T-helper 2 cell treated with Interferon-gamma antibody and Interleukin-4, amounts not matched to agents 5 μg/mL and 100 μg/mL, for 36 hours (primary cell): ENCODE data around the gene ABCA2.

Experiments used
- DNase-seq: peaks from one replicate; pipeline ENCODE4 v3.0.0; 2021; ENCODE audit warnings: low spot score
- H3K27ac Mint-ChIP-seq: one replicate; pipeline ENCODE4 v1.8.0; 2021; ENCODE audit warnings: mild to moderate bottlenecking, mixed read lengths
- H3K27me3 Mint-ChIP-seq: one replicate; pipeline ENCODE4 v1.8.0; 2021; ENCODE audit warnings: low read depth, mixed read lengths
- H3K36me3 Mint-ChIP-seq: one replicate; pipeline ENCODE4 v1.8.0; 2021; ENCODE audit warnings: low read depth, mixed read lengths
- H3K4me1 Mint-ChIP-seq: one replicate; pipeline ENCODE4 v1.8.0; 2021; ENCODE audit warnings: low read depth, mixed read lengths
- H3K4me3 Mint-ChIP-seq: one replicate; pipeline ENCODE4 v1.8.0; 2022; ENCODE audit warnings: mild to moderate bottlenecking, moderate library complexity, mixed read lengths
- H3K9me3 Mint-ChIP-seq: one replicate; pipeline ENCODE4 v1.8.0; 2021; ENCODE audit warnings: mixed read lengths

Gene ABCA2

DNA sequence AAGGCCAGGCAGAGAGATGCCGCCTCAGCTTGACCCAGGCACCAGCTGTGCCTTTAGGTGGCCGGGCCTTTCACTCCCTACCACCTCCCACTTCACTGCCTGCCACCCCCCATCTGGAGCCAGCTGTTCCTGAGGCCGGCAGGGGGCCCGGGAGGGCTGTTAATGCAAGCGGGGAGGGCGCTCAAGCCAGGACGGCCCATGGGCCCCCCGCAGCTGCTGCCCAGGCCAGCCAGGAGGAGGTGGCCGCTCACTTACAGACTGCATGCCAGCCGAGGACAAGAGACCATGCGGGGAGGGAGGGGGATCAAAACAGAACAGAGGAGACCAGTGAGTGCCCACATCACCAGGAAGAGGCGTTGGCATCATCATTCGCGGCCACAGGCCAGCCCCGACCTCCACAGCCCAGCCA, 4.5 kb downstream of the ABCA2 start:
- Mint-ChIP-seq H3K4me1 (peaks cover 3% of the 10 kb centered on the region), H3K27ac (no peak overlapping the region), H3K27me3 (no peaks in the 10 kb centered on the region), H3K4me3 (no peak overlapping the region), H3K9me3 (no peaks in the 10 kb centered on the region), H3K36me3 (no peaks in the 10 kb centered on the region)
- DNase-seq: no peak

DNA sequence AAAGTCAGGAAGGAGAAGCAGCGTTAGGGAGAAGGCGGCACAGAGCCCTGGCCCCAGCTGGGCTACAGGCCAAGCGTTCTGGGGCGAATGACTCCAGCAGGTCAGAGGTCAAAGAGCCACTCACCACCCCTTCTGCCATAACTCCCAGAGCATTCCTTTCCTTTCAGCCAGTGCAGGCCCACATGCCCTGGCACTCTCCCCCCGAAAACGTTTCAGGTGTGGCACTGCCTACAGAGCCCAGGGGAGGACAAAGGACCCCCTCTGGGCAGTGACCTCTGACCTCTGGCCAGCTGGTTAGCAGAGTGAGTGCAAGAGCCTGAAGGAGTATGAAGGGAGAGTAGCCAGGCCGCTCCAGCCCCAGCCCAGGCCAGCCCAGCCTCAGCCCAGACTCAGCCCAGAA, 4.9 kb downstream of the ABCA2 start:
- no peak for DNase-seq
- Mint-ChIP-seq H3K27ac (no peak overlapping the region), H3K4me1 (peaks cover 3% of the 10 kb centered on the region), H3K9me3 (no peaks in the 10 kb centered on the region), H3K27me3 (no peaks in the 10 kb centered on the region), H3K4me3 (no peak overlapping the region), H3K36me3 (no peaks in the 10 kb centered on the region)

DNA sequence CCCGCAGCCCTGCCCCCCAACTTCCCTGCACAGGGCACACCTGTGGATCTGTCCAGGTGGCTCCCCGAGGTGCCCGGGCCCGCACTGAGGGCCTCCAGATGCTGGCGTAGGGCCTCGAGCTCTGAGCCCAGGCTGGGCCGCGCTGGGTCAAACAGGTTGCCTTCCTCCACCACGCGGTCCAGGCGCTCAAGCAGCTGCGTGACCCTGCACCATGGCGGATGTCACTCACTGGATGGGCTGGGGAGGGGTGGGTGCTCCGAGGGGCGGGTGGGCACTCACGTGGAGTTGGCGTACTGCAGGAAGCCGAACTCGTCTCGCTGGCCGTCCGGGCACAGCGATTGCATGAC, 5.4 kb downstream of the ABCA2 start:
- Mint-ChIP-seq H3K27me3 (no peaks in the 10 kb centered on the region), H3K36me3 (no peaks in the 10 kb centered on the region), H3K27ac (no peak overlapping the region), H3K4me3 (no peak overlapping the region), H3K4me1 (peaks cover 3% of the 10 kb centered on the region), H3K9me3 (no peaks in the 10 kb centered on the region)
- DNase-seq: no peak

DNA sequence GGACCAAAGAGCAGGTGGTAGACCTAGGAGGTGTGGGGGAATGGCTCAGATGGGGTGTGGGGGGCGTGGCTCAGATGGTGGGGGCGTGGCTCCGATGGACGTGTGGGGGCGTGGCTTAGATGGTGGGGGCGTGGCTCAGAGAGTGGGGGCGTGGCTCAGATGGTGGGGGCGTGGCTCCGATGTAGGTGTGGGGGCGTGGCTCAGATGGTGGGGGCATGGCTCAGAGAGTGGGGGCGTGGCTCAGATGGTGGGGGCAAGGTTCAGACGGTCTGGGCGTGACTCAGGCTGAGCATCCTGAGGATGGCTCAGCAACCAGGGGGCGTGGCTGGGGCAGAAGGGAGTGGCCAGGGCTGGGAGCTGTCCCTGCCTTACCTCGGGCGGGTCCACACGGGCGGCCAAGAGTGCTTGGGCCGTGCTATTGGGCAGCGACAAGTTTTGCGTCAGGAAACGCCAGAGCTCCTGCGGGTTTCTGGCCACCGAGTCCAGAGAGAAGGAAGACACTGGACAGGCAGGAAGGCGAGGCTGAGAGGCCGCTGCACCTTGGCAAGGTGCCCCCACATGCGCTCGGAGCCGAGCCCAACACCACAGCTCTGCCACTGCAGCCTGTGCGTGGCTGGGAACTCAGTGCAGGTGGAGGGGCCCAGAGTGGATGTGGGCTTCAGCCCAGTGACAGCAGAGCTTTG, 5.9 kb downstream of the ABCA2 start:
- H3K4me3 Mint-ChIP-seq: no peak overlapping the region

DNA sequence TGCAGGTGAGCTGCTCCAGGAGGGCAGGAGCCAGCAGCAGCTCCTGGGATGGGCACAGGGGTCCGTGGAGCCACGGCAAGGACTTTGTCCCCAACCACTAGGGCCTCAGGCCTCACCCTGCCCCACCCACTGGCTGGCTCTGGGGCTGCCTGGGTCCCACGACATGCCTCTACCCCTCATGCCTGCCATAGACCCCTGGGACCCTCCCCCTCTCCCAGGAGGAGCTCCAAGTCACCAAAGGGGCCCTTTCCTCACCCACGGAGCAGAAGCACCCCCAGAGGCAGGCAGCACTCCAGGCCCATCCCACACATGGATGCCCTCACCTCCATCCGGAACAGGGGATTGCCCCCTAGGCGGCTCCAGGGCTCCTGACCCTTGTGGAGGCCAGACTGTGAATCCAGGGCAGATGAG, 6.5 kb downstream of the ABCA2 start:
- no peak for DNase-seq
- no peaks in the 10 kb centered on the region for H3K36me3 Mint-ChIP-seq
- peaks cover 3% of the 10 kb centered on the region for H3K4me1 Mint-ChIP-seq
- no peaks in the 10 kb centered on the region for H3K27me3 Mint-ChIP-seq
- no peaks in the 10 kb centered on the region for H3K9me3 Mint-ChIP-seq
- H3K27ac Mint-ChIP-seq: no peak overlapping the region
- no peak overlapping the region for H3K4me3 Mint-ChIP-seq

More for the DNA sequence above, 5.9 kb downstream of the ABCA2 start:
- DNase-seq: peak; percentile 75
- H3K9me3 Mint-ChIP-seq: no peaks in the 10 kb centered on the region
- no peak overlapping the region for H3K27ac Mint-ChIP-seq
- no peaks in the 10 kb centered on the region for H3K36me3 Mint-ChIP-seq
- peaks cover 3% of the 10 kb centered on the region for H3K4me1 Mint-ChIP-seq
- H3K27me3 Mint-ChIP-seq: no peaks in the 10 kb centered on the region

DNA sequence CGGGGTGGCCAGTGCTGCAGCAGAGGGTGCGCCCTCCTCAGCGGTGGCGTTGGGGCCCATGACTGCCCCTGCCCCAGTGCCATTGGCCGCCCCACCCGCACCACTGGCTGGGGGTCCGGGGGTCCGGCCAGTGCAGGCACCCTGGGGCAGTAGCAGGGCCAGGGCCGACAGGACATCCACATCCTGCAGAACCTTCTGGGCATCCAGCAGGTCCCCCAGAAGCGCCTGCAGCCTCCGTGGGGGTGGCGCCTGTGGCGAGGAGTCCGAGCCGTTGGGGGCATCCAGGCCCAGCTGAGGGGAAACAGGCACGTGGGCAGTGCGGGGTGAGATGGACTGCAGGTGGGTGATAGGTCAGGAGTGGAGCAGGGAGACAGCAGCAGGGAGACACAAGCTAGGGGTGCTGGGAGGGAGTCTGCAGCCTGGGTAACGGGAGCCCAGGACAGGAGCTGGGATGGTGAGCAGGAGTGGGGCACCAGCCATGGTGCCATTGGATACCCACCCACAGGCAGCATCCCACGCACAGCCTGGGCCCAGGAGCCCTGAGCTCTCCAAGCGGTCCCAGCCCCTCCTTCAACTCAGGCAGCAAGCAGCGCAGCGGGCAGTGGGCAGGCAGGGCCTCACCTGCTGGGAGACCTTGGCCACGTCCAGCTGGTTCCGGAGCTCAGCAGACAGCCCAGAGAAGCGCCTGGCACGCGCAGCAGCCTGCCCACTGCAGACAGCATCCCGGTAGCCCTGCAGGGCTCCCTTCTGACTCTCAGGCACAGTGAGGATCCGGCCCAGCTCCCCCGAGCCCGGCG, 7.1 kb downstream of the ABCA2 start:
- Mint-ChIP-seq H3K27me3 (no peaks in the 10 kb centered on the region), H3K4me3 (no peak overlapping the region), H3K4me1 (peaks cover 3% of the 10 kb centered on the region), H3K9me3 (no peaks in the 10 kb centered on the region), H3K36me3 (no peaks in the 10 kb centered on the region), H3K27ac (no peak overlapping the region)
- no peak for DNase-seq

DNA sequence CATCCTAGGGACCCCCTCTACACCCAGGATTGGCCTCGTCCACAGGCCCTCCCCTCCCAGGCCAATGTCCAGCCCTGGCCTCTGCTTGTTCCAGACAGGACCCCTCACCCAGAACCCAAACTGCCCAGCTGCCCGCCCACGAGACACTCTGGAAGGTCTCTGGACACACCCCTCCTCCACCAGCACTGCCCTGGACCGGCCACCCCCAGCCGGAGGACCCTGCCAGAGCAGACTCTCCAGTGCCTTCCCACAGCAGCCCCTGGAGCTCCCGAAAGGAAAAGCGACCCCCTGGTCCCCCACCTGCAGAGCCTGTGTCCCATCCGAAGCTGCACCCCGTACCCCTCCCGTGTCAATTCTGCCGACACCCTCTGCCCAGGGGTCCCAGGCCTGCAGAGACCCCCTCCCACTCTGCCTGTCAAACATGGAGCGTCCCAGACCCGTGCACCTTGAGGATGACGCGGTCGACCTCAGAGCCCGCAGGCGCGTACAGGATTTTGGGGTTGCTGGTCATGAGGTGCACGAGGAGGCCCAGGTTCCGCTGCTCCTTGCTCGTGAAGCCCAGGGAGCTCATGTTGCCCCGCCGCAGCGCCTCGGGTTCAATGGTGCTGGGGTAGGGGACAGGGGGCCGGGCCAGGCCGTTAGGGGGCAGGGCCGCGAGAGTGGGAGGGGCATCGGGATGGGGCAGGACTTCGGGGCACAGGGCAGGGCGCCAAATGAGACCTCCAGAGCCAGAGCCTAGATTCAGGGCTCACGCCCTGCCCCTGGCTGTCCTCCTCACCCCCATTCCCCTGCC, 8.0 kb downstream of the ABCA2 start:
- no peaks in the 10 kb centered on the region for H3K36me3 Mint-ChIP-seq
- no peaks in the 10 kb centered on the region for H3K27me3 Mint-ChIP-seq
- no peak overlapping the region for H3K27ac Mint-ChIP-seq
- no peak for DNase-seq
- peaks cover 3% of the 10 kb centered on the region for H3K4me1 Mint-ChIP-seq
- no peaks in the 10 kb centered on the region for H3K9me3 Mint-ChIP-seq
- no peak overlapping the region for H3K4me3 Mint-ChIP-seq

DNA sequence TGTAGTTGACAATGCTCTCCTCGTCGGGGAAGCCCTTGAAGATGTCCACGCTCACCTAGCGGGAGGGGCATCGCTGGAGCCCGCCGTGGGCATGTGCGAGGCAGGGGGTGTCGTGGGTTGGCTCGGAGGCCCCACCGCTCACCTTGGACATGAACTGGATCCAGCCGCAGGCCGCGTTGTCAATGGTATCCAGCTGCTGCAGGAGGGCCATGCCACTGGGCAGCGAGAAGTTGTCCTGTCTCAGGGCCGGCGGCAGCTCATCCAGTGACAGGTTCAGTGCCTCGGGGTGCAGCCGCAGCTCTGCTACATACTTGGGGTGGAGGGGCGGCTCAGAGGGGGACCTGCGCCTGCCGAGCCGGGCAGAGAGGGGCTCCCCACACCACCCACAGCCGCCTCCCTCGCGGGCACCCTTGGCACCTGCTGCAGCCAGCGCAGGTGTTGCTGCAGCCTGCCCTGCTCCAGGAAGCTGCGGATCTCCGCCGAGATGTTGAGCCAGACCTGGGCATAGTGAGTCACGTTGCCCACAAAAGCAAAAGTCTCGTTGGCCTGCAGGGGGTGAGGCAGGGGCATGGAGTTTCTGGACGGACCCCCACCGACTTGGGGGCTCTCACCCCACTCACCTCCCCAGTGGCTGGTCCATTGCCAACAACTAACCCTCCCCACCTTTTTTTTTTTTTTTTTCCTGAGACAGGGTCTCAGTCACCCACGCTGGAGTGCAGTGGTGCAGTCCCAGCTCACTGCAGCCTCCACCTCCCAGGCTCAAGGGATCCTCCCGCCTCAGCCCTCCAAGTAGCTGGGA, 9.1 kb downstream of the ABCA2 start:
- DNase-seq: no peak
- H3K4me3 Mint-ChIP-seq: no peak overlapping the region
- peaks cover 3% of the 10 kb centered on the region for H3K4me1 Mint-ChIP-seq
- H3K9me3 Mint-ChIP-seq: no peaks in the 10 kb centered on the region
- no peaks in the 10 kb centered on the region for H3K36me3 Mint-ChIP-seq
- H3K27ac Mint-ChIP-seq: no peak overlapping the region
- no peaks in the 10 kb centered on the region for H3K27me3 Mint-ChIP-seq

DNA sequence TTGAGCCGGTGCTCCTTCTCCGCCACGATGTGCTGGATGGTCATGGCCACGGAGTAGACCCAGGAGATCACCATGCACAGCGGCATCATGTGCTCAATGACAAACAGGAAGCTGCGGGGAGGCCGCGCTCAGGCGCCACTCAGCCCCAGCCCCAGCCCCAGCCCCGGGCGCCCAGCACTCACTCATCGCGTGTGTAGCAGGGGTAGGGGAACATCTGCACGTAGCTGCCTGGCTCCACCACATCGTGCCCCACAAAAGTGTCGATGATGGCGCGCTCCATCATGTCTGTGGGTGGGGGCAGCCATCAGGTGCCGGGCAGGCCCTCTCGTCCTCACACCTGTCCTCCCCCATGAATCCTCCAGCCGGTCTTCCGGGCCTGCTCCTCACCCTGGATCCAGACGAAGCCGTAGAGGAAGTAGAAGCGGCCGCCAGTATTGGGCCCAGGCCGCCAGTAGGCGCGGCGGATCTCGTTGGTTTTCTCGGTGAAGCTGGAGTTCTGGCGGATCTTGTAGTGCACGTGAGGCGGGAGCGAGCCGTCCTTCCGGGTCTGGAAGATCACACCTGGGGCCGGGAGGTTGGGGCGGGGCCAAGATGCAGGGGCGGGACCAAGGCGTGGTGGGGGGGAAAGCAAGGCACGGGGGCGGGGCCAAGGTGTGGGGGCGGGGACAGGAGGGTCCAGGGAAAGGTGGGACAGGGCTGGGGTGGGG, 10.1 kb downstream of the ABCA2 start:
- H3K27ac Mint-ChIP-seq: no peak overlapping the region
- H3K4me3 Mint-ChIP-seq: no peak overlapping the region
- H3K9me3 Mint-ChIP-seq: no peaks in the 10 kb centered on the region
- H3K27me3 Mint-ChIP-seq: no peaks in the 10 kb centered on the region
- DNase-seq: no peak
- no peaks in the 10 kb centered on the region for H3K36me3 Mint-ChIP-seq
- peaks cover 3% of the 10 kb centered on the region for H3K4me1 Mint-ChIP-seq

DNA sequence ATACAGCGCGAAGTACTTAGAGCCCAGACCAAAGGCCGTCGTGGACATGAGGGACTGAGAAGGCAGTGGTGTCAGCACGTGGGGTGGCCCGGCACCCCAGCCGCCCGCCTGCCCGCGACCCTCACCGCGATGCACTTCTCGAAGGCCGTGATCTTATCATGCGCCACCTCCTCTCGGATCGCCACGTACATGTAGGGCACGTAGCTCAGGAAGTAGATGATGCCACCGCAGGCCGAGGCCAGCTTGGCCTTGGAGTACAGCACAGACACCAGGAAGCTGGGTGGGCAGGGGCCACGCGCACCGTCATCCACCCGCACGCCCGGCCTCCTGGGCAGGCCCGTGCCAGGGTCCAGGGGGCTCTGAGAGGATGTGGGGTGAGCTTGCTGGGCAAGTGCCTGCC, 11.0 kb downstream of the ABCA2 start:
- no peak overlapping the region for H3K4me3 Mint-ChIP-seq
- H3K9me3 Mint-ChIP-seq: no peaks in the 10 kb centered on the region

DNA sequence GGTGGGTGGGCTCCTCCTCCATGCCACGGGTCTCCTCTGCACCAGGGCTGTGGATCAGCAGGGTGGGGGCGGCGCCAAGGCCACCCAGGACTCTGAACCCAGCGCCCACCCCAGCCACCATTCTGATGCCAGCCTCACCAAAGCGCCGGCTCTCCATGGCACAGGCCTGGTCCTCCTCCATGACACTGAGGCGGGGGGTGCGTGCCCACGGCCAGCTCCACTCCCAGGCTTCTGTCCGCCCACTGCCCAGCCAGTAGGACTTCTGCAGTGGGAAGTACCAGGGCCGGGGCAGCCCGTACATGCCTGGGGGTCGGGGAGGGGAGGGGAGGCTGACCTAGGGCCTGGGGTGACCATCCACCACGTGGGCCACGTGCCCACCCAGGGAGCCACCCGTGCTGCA, 11.6 kb downstream of the ABCA2 start:
- H3K9me3 Mint-ChIP-seq: no peaks in the 10 kb centered on the region
- no peak for DNase-seq
- no peaks in the 10 kb centered on the region for H3K36me3 Mint-ChIP-seq
- no peaks in the 10 kb centered on the region for H3K27me3 Mint-ChIP-seq
- no peak overlapping the region for H3K4me3 Mint-ChIP-seq
- H3K27ac Mint-ChIP-seq: no peak overlapping the region
- H3K4me1 Mint-ChIP-seq: no peaks in the 10 kb centered on the region

More for the DNA sequence above, 11.0 kb downstream of the ABCA2 start:
- no peak for DNase-seq
- peaks cover under 1% of the 10 kb centered on the region for H3K4me1 Mint-ChIP-seq
- H3K27me3 Mint-ChIP-seq: no peaks in the 10 kb centered on the region
- no peak overlapping the region for H3K27ac Mint-ChIP-seq
- no peaks in the 10 kb centered on the region for H3K36me3 Mint-ChIP-seq

DNA sequence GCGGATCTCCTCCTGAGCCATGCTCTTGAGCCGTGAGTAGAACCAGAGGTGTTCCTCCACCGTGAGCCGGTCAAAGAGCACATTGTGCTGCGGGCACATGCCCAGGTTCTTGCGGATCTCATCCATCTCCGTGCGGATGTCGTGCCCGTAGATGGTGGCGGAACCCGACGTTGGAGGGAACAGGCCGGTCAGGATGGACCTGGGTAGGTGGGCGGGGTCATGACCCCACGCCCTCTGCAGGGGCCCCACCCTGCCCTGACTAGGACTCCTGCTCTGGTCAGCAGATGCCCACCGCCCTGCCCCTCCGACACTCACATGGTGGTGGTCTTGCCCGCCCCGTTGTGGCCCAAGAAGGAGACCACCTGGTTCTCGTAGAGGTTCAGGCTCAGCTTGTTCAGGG, 12.1 kb downstream of the ABCA2 start:
- H3K36me3 Mint-ChIP-seq: no peaks in the 10 kb centered on the region
- no peak overlapping the region for H3K27ac Mint-ChIP-seq
- DNase-seq: no peak

DNA sequence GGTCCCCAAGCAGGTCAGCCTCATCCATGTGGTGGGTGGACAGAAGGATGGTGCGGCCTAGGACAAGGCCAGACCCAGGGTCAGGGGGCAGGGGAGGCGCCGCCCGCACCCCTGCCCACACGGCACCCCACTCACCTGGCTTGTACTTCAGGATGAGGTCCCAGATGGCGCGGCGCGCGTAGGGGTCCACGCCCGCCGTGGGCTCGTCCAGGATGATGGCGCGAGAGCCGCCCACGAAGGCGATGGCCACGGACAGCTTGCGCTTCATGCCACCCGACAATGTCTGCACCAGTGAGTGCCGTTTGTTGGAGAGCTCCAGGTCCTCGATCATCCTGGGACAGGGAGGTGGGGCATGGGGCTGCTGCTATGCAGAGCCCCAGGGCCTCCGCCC, 12.5 kb downstream of the ABCA2 start:
- Mint-ChIP-seq H3K4me1 (no peaks in the 10 kb centered on the region), H3K9me3 (no peaks in the 10 kb centered on the region), H3K4me3 (no peak overlapping the region)

More for the DNA sequence above, 12.1 kb downstream of the ABCA2 start:
- Mint-ChIP-seq H3K27me3 (no peaks in the 10 kb centered on the region), H3K4me1 (no peaks in the 10 kb centered on the region), H3K9me3 (no peaks in the 10 kb centered on the region), H3K4me3 (no peak overlapping the region)

More for the DNA sequence above, 12.5 kb downstream of the ABCA2 start:
- Mint-ChIP-seq H3K36me3 (no peaks in the 10 kb centered on the region), H3K27ac (no peak overlapping the region), H3K27me3 (no peaks in the 10 kb centered on the region)
- no peak for DNase-seq
